NCI-H446 treated with DMSO at 0.1 percent for 48 hours (cell line): ENCODE measurements around the gene RAB6D.
A peak's percentile ranks its signal among the peaks of the same experiment; 100 is the strongest.
"Not testable (repeated sequence)": the region's sequence is repeated elsewhere in the genome, so short reads cannot be mapped to it uniquely, and the experiment has no call there.

Experiments used
- DNase-seq: peaks from one replicate; lab custom pipeline; 2025; lab: John Stamatoyannopoulos, UW

Gene RAB6D

GRCh38 chr2:131365452-131365851 is 1.5 kb upstream of the RAB6D start:
- DNase-seq, result no peak

- DNase-seq, result not testable (repeated sequence)
Observed at GRCh38 chr2:131363213-131363612, 755 bp downstream of the RAB6D start.

- not testable (repeated sequence) for DNase-seq
Observed at GRCh38 chr2:131361773-131362172, 2.2 kb downstream of the RAB6D start.

GRCh38 chr2:131353167-131353697 is 10.7 kb downstream of the RAB6D start:
- not testable (repeated sequence) for DNase-seq

- no peak for DNase-seq
Observed at GRCh38 chr2:131349021-131349420, 14.9 kb downstream of the RAB6D start.

- not testable (repeated sequence) for DNase-seq
Observed at GRCh38 chr2:131347035-131347434, 16.9 kb downstream of the RAB6D start.

GRCh38 chr2:131339307-131339706 is 24.7 kb downstream of the RAB6D start:
- DNase-seq, result not testable (repeated sequence)

- DNase-seq, result peak; percentile 0
Observed at GRCh38 chr2:131335319-131335718, 28.6 kb downstream of the RAB6D start.

- not testable (repeated sequence) for DNase-seq
Observed at GRCh38 chr2:131332709-131333108, 31.3 kb downstream of the RAB6D start.

- DNase-seq, result not testable (repeated sequence)
Observed at GRCh38 chr2:131331000-131331399, 33.0 kb downstream of the RAB6D start.

- no peak for DNase-seq
Observed at GRCh38 chr2:131322209-131322608, 41.8 kb downstream of the RAB6D start.

GRCh38 chr2:131321344-131321743 is 42.6 kb downstream of the RAB6D start:
- not testable (repeated sequence) for DNase-seq

GRCh38 chr2:131311001-131311400 is 53.0 kb downstream of the RAB6D start:
- DNase-seq, result not testable (repeated sequence)
